Heart right ventricle (tissue), 16 donors: ENCODE measurements around the gene GID4. TPM values are rescaled to one million over a fixed set of nuclear protein-coding genes. Genes with fewer than 3 reads are reported as not detected.

Experiments
- ATAC-seq, 8 donors: fragments of 200-7000 bp; cut with Tn5 transposase; one replicate each; pipeline ENCODE4 v1.9.1; 2020; ENCODE audit warnings: mild to moderate bottlenecking in 8 of 8, moderate library complexity in 8 of 8, moderate number of reproducible peaks in 1 of 8
- DNase-seq, 2 donors: peaks; one replicate each; pipeline ENCODE4 v3.0.0-alpha.2; 2020
- H3K27ac ChIP-seq, 10 donors: fragments of 200-600 bp; sonication (generic) in 2 of 10; one replicate each; pipeline versions ENCODE4 v1.5.0 to v1.8.0; 2020 to 2022; ENCODE audit warnings: mild to moderate bottlenecking in 3 of 10
- H3K27me3 ChIP-seq, 7 donors: fragments of 200-600 bp; one replicate each; pipeline ENCODE4 v1.8.0; 2021 to 2022; ENCODE audit warnings: mild to moderate bottlenecking in 2 of 7
- H3K36me3 ChIP-seq, 9 donors: fragments of 200-600 bp; sonication (generic) in 1 of 9; one replicate each; pipeline versions ENCODE4 v1.5.0 to v1.8.0; 2020 to 2022; ENCODE audit warnings: mild to moderate bottlenecking in 2 of 9
- H3K4me1 ChIP-seq, 9 donors: fragments of 200-600 bp; sonication (generic) in 1 of 9; one replicate each; pipeline versions ENCODE4 v1.5.0 to v1.8.0; 2020 to 2022; ENCODE audit warnings: mild to moderate bottlenecking in 4 of 9
- H3K4me3 ChIP-seq, 10 donors: fragments of 200-600 bp; sonication (generic) in 2 of 10; one replicate each; pipeline versions ENCODE4 v1.5.0 to v1.8.0; 2020 to 2022; ENCODE audit warnings: mild to moderate bottlenecking in 7 of 10, moderate library complexity in 2 of 10
- H3K9me3 ChIP-seq, 11 donors: fragments of 200-600 bp in 10 of 11; sonication (generic) in 2 of 11; one replicate each; pipeline versions ENCODE4 v1.5.0 to v1.8.0; 2013 to 2022; ENCODE audit warnings: mild to moderate bottlenecking in 2 of 11, control low read depth in 1 of 11, moderate library complexity in 1 of 11
- WGBS, 2 donors: extraction: QIAGEN DNeasy Blood & Tissue Kit; methylation state at CpG; one replicate each; pipeline ENCODE4 v1.1.7; 2013; ENCODE audit warnings: inconsistent platforms in 1 of 2; 5-methylcytosine and 5-hydroxymethylcytosine counted together
- intact Hi-C, 10 donors: fragments of 100-400 bp; cut with DNase I; formaldehyde crosslinking; loops; one replicate each; pipeline versions ENCODE4 v1.11.1 to v1.14.2; 2022
- polyA plus RNA-seq, 2 donors: library from polyadenylated mRNA; stranded (reverse); fragments of 200-250 nt; gene quantifications; one replicate each; pipeline ENCODE4 v1.2.3, GENCODE V29; 2013
- total RNA-seq, 10 donors: library from RNA; stranded (reverse); fragmentation: NEBNext Ultra II Directional in 3 of 10; extraction: Animal tissue kit (Norgen Biotek cat#: 25700) in 3 of 10; gene quantifications; one replicate each; pipeline versions ENCODE4 v1.2.1 to v1.2.4, GENCODE V29; 2021 to 2023
- TF ChIP-seq, protein P1 (sequence below), 9 donors: fragments of 200-600 bp; sonication (generic) in 2 of 9; IDR thresholded peaks; one replicate each; pipeline versions ENCODE4 v1.5.0 to v1.8.0; 2021 to 2022; ENCODE audit warnings: antibody characterized with exemption in 9 of 9, mild to moderate bottlenecking in 5 of 9, moderate library complexity in 1 of 9
- donor health status: Arrhythmogenic right ventricular cardiomyopathy.
- donor health status: ischemic (EF 13 %, LVEDD 7.1; RV severe dilation, severe dysfunction).
- donor health status: healthy with polysubstance abuse.
- donor health status: DM: no; HTN: yes; CAD: no.
- donor health status: DM: no; HTN: no; CAD: no.
- donor health status: ischemic (EF 25% LVEDD 6.9; RV normal size, moderate dysfunction).
- donor health status: ischemic (EF 25% LVEDD 5.7; RV mildly dilated, moderate dysfunction).
- donor health status: healthy.
- donor health status: DM: yes; HTN: yes; CAD: no.
- donor health status: Ischemic cardiomyopathy.
- donor health status: ischemic (EF 35%, LVEDD 5.7; RV mildly dilated, moderate dysfunction).
- donor health status: nonischemic (EF 11% LVEDD 7.7; RV severe dilation, severe dysfunction).
- donor health status: DM: yes; HTN: yes; CAD: no.
- donor health status: PGD.
- donor health status: ischemic (EF 29% LVEDD 5.4; RV normal size, mild dysfunction).
- donor health status: nonischemic (EF 23%, LVEDD 6.1; RV moderate dilation, normal function).

The GID4 gene
- total and polyA plus RNA-seq, 12 donors, result 7.0 to 23.7 (median 17.1) TPM

DNA sequence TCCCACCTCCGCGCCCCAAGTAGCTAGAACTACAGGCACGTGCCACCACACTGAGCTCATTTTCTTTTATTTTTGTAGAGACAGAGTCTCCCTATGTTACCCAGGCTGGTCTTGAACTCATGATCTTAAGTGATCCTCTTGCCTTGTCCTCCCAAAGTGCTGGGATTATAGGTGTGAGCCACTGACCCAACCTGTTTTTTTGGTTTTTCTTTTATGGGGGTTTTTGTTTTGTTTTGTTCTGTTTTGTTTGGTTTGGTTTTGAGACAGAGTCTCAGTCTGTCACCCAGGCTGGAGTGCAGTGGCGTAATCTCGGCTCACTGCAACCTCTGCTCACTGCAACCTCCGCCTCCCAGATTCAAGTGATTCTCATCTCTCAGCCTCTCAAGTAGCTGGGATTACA, 16.4 kb downstream of the GID4 start:
- TF ChIP-seq, protein P1, sequence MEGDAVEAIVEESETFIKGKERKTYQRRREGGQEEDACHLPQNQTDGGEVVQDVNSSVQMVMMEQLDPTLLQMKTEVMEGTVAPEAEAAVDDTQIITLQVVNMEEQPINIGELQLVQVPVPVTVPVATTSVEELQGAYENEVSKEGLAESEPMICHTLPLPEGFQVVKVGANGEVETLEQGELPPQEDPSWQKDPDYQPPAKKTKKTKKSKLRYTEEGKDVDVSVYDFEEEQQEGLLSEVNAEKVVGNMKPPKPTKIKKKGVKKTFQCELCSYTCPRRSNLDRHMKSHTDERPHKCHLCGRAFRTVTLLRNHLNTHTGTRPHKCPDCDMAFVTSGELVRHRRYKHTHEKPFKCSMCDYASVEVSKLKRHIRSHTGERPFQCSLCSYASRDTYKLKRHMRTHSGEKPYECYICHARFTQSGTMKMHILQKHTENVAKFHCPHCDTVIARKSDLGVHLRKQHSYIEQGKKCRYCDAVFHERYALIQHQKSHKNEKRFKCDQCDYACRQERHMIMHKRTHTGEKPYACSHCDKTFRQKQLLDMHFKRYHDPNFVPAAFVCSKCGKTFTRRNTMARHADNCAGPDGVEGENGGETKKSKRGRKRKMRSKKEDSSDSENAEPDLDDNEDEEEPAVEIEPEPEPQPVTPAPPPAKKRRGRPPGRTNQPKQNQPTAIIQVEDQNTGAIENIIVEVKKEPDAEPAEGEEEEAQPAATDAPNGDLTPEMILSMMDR (IDR thresholded peaks at IDR 0.05), result no peak
- Histone ChIP-seq H3K9me3 (no peaks in the 10 kb centered on the region), H3K4me1 (no peaks in the 10 kb centered on the region), H3K4me3 (no peak overlapping the region), H3K27ac (no peak overlapping the region), H3K27me3 (no peaks in the 10 kb centered on the region), H3K36me3 (peaks cover 0 to 94% (median 30%) of the 10 kb centered on the region in 9 donors)
- intact Hi-C loops, result no loop called here
- no peak for DNase-seq
- ATAC-seq, result no peak
- WGBS, 2 donors, result 95 to 96% methylated on average over 6 of the region's 6 CpGs

DNA sequence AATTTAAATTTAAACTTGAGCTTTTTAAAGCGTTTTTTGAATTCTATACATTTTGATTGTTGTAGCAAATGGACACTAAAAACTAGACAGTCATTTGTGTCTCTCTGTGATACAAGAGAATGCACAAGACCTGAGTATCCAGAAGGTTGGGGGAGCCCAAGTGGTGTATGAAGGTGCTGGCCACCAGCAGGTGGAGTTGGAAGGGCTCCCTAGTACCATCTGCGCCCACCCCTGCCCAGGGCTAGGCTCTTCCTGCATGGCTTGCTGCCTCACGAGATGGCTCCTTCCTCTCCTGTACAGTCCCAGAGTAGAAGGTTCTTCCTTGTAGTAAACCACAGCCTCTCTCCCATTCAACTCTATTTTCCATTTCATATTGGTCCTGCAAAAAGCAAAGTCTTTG, 17.0 kb downstream of the GID4 start:
- Histone ChIP-seq H3K4me3 (no peak overlapping the region), H3K9me3 (no peaks in the 10 kb centered on the region), H3K4me1 (no peaks in the 10 kb centered on the region), H3K27me3 (no peaks in the 10 kb centered on the region), H3K27ac (no peak overlapping the region), H3K36me3 (peaks cover 0 to 95% (median 32%) of the 10 kb centered on the region in 9 donors)
- intact Hi-C loops, result no loop called here
- DNase-seq (no peak), ATAC-seq (no peak)
- TF ChIP-seq, protein P1 (IDR thresholded peaks at IDR 0.05), result no peak
- WGBS, 2 donors, result 91 to 98% methylated on average over 3 of the region's 3 CpGs

DNA sequence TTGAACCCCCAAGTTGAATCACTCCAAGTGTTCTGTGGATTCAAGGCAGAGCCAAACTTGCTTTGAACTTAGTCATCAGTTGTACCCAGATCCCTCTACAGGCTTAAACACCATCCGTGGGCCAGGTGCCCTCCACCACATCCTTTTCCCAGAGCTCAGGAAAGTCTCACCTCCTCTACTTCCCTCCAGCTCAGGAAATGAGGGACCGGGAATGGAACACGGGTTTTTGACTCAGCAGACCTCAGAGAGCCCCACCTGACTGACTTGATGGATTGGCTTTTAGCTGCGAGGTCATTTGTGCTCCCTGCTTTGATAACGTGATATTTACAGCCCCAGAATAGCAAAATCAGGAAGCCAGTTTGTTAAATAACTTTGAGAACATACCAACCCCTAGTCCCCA, 20.1 kb downstream of the GID4 start:
- Histone ChIP-seq H3K36me3 (peaks cover 0 to 98% (median 34%) of the 10 kb centered on the region in 9 donors), H3K9me3 (no peaks in the 10 kb centered on the region), H3K27me3 (no peaks in the 10 kb centered on the region), H3K4me1 (no peaks in the 10 kb centered on the region), H3K27ac (no peak overlapping the region), H3K4me3 (no peak overlapping the region)
- DNase-seq (no peak), ATAC-seq (no peak)
- TF ChIP-seq, protein P1 (IDR thresholded peaks at IDR 0.05), result no peak
- intact Hi-C loops, result no loop called here
- 72 to 77% methylated on average over 5 of the region's 5 CpGs for WGBS, 2 donors

DNA sequence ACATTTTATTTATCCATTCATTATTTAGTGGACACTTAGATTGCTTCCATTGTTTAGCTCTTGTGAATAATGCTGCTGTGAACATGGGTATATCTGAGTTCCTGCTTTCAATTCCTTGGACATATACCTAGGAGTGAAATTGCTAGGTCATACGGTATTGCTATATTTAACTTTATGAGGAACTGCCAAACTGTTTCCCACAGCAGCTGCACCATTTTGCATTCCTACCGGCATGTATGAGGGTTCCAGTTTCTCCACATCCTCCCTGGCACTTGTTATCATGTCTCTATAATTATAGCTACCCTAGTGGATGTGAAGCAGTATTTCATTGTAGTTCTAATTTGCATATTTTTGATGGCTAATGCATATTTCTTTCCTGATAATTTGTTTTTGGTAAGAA, 24.8 kb downstream of the GID4 start:
- no peak overlapping the region for H3K27ac ChIP-seq
- ATAC-seq, result peak in 2 of 8 donors; percentile 60 to 67

More for the DNA sequence above, 24.8 kb downstream of the GID4 start:
- Histone ChIP-seq H3K27me3 (no peaks in the 10 kb centered on the region), H3K9me3 (no peaks in the 10 kb centered on the region), H3K4me3 (no peak overlapping the region), H3K4me1 (no peaks in the 10 kb centered on the region), H3K36me3 (peaks cover 0 to 88% (median 25%) of the 10 kb centered on the region in 9 donors)
- DNase-seq, result no peak
- WGBS, 2 donors, result 29 to 39% methylated on average over 2 of the region's 2 CpGs
- TF ChIP-seq, protein P1 (IDR thresholded peaks at IDR 0.05), result no peak
- intact Hi-C loops, result no loop called here
